SH-SY5Y (cell line): Measurements from ENCODE around the gene DNAH1.

Experiments
- GATA2 ChIP-seq: IDR thresholded peaks from 2 replicates; pipeline ENCODE4 v1.6.1; 2011; ENCODE audit warnings: mild to moderate bottlenecking, low read depth, low read length
- GATA3 ChIP-seq: IDR thresholded peaks from 2 replicates; pipeline ENCODE4 v1.6.1; 2011; ENCODE audit warnings: low read depth, mild to moderate bottlenecking, low read length, moderate library complexity

Gene DNAH1

GRCh38 chr3:52438104-52438376 is 121.9 kb downstream of the DNAH1 start:
- TF ChIP-seq GATA2: no peak

- TF ChIP-seq GATA3: no peak
- TF ChIP-seq GATA2: no peak
Measured at GRCh38 chr3:52438579-52439425, 122.7 kb downstream of the DNAH1 start.

- TF ChIP-seq GATA2 (no peak), GATA3 (no peak)
Measured at GRCh38 chr3:52439426-52440248, 123.5 kb downstream of the DNAH1 start.

DNA sequence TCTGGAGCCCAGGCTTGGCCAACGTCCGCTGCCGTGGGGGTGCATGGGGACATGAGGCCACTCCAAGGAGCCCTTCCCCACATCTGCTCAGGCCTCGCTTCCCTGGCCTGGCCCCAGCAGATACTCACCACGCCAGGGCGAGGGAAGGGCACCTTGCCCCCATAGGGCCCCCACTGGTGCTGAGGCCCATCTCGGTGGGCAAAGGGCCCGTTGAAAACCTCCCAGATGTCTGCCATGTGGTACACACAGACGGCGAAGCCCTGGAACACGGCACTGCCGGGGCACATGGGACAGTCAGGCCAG is 124.1 kb downstream of the DNAH1 start:
- no peak for TF ChIP-seq GATA2

DNA sequence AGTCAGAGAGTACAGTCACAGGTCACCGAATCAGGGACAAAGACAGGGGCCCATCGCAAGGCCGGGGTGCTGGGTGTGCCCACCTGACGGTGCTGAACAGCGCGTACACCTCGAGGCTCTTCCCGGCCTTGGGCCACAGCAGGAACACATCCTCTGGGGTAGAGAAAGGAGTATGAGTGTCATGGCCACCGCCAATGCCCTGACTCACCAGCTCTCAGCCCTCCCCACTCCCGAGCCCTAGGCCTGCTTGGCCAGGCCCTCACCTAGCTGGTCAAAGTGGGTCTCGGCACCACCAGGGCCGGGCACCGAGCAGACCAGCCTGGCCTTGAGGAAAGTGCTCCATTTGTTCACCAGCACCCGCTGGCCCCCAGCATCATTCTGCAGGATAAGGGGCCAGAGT is 124.6 kb downstream of the DNAH1 start:
- no peak for TF ChIP-seq GATA3
- no peak for TF ChIP-seq GATA2

DNA sequence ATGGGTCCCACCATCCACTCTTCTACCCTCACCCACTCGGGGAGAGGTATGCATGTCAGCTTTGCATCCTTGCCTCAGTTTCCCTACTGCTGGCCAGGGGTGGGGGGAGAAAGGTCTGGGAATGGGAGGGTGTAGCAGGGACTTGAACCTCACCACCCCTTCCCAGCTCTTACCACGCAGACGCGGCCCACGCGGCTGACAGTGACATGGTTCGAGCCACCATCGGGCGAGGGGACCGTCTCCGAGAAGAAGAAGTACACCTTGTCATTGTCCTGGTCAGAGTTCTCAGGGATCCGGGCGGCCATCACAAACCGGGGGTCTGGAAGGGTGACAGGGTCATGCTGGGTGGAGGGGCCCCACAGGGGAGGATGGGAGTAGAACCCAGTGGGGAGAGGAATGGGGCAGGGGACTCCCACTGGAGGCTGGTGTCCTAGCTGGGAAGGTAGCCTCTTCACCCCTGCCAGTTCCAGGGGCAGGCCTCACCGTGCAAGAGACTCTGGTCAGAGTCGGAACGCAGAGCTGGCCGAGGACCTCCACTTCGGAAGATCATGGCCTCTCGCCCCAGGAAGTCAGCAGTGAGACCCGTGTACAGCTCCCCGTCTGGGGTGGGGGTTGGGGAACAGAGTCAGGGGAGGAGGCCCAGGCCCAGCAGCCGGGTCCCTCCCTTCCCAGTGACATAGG is 125.1 kb downstream of the DNAH1 start:
- no peak for TF ChIP-seq GATA3
- TF ChIP-seq GATA2: no peak

- TF ChIP-seq GATA2 (no peak), GATA3 (no peak)
Measured at GRCh38 chr3:52441772-52442332, 125.7 kb downstream of the DNAH1 start.

GRCh38 chr3:52442409-52443267 is 126.5 kb downstream of the DNAH1 start:
- TF ChIP-seq GATA2 (no peak), GATA3 (no peak)

GRCh38 chr3:52443268-52443610 is 127.1 kb downstream of the DNAH1 start:
- TF ChIP-seq GATA2 (no peak), GATA3 (no peak)

DNA sequence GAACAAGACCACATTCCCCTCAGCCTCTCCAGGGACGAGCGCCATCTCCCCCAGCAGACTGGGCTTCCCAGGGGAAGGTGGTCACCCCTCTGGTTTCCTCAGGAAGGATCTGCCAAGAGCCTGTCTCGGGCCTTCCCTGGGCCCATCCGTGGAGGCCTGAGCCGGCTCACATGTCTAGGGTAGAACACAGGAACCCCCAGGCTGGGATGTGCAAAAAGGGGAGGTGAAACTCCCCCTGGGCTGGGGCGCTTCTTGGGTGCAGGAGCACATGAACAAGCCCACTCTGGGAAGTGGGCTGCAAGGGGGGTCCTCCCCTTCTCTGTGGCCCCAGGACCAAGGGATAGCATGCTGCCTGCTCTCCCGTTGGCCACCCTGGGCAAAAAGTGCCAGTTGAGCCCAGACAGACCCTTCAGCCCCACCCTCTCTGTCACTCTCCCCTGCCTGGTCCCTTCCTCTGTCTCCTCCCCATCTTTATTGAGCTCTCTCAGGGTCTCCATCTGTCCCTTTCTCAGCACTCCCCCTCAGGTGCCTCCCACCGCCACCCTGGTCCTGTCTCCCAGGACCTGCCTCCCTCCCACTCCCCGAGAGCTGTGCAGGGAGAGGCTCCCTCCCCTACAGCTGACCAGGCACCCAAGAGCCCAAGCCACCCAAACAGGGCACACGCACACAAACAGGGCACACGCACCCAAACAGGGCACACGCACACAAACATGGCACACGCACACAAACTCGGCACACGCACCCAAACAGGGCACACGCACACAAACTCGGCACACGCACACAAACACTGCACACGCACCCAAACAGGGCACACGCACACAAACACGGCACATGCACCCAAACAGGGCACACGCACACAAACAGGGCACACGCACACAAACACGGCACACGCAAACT is 127.9 kb downstream of the DNAH1 start:
- no peak for TF ChIP-seq GATA3
- no peak for TF ChIP-seq GATA2

- TF ChIP-seq GATA2: no peak
- TF ChIP-seq GATA3: no peak
Measured at GRCh38 chr3:52444860-52445793, 129.0 kb downstream of the DNAH1 start, which contains the start of gene SEMA3G. Gene SEMA3G (minus strand): TSS chr3:52445103. CDS start chr3:52445027, 76 bp downstream.

DNA sequence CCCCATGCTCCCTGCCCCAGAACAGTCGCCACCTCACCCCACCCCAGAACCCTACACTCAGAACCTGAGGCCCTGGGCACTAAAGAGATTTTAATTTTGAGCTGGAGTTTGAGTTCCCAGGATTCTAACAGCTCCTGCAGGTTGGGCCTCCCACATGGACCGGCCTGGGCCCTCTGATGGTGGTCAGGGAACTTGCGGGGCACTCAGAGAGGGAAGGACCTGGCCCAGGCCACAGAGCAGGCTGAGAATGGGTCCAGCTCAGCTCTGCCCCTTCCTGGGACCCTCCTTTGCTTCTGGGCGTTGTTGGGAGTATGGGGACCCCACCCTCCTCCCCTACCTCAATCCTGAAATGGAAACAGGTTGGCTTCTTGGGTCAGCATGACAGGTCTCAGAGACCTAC is 129.9 kb downstream of the DNAH1 start:
- no peak for TF ChIP-seq GATA2
- TF ChIP-seq GATA3: no peak
